CD4-positive, alpha-beta T cell treated with Interleukin-17A for 1 hour (primary cell): ENCODE measurements around the gene DRD3.

Experiments used
- DNase-seq: peaks from one replicate; pipeline ENCODE4 v3.0.0-alpha.2; 2020

DRD3 gene

GRCh38 chr3:114178770-114179368, at the start of gene DRD3:
Gene DRD3 (minus strand): TSS chr3:114179052. CDS start chr3:114171992, 7,060 bp downstream.
- DNase-seq = peak; percentile 14

GRCh38 chr3:114227076-114227475, 48.2 kb upstream of the DRD3 start:
- no peak for DNase-seq

- DNase-seq = peak; percentile 22
Measured at GRCh38 chr3:114226313-114226712, 47.5 kb upstream of the DRD3 start.

GRCh38 chr3:114223143-114223542, 44.3 kb upstream of the DRD3 start:
- DNase-seq = peak; percentile 72

- no peak for DNase-seq
Measured at GRCh38 chr3:114221881-114222264, 43.0 kb upstream of the DRD3 start.

- DNase-seq = peak; percentile 76
Measured at GRCh38 chr3:114221165-114221880, 42.5 kb upstream of the DRD3 start.

GRCh38 chr3:114219741-114220140, 40.9 kb upstream of the DRD3 start:
- no peak for DNase-seq

- DNase-seq = no peak
Measured at GRCh38 chr3:114218578-114219185, 39.8 kb upstream of the DRD3 start.

- no peak for DNase-seq
Measured at GRCh38 chr3:114218006-114218405, 39.2 kb upstream of the DRD3 start.

- no peak for DNase-seq
Measured at GRCh38 chr3:114217266-114217665, 38.4 kb upstream of the DRD3 start.

- no peak for DNase-seq
Measured at GRCh38 chr3:114216186-114216970, 37.5 kb upstream of the DRD3 start.

- DNase-seq = peak; percentile 88
Measured at GRCh38 chr3:114214542-114215341, 35.9 kb upstream of the DRD3 start.

- DNase-seq = peak; percentile 87
Measured at GRCh38 chr3:114213627-114214541, 35.0 kb upstream of the DRD3 start.

- no peak for DNase-seq
Measured at GRCh38 chr3:114213292-114213626, 34.4 kb upstream of the DRD3 start.

GRCh38 chr3:114212646-114213045, 33.8 kb upstream of the DRD3 start:
- DNase-seq = no peak

- no peak for DNase-seq
Measured at GRCh38 chr3:114207768-114208167, 28.9 kb upstream of the DRD3 start.

GRCh38 chr3:114206342-114206741, 27.5 kb upstream of the DRD3 start:
- no peak for DNase-seq

- DNase-seq = no peak
Measured at GRCh38 chr3:114205541-114205940, 26.7 kb upstream of the DRD3 start.

GRCh38 chr3:114194750-114195149, 15.9 kb upstream of the DRD3 start:
- no peak for DNase-seq

- no peak for DNase-seq
Measured at GRCh38 chr3:114192136-114192535, 13.3 kb upstream of the DRD3 start.

GRCh38 chr3:114186501-114186900, 7.6 kb upstream of the DRD3 start:
- DNase-seq = no peak

GRCh38 chr3:114179575-114179974, 723 bp upstream of the DRD3 start:
- DNase-seq = peak; percentile 30
